ENCODE data around the gene TLR2.
A peak's percentile ranks its signal among the peaks of the same experiment; 100 is the strongest.

TLR2 gene, protein sequence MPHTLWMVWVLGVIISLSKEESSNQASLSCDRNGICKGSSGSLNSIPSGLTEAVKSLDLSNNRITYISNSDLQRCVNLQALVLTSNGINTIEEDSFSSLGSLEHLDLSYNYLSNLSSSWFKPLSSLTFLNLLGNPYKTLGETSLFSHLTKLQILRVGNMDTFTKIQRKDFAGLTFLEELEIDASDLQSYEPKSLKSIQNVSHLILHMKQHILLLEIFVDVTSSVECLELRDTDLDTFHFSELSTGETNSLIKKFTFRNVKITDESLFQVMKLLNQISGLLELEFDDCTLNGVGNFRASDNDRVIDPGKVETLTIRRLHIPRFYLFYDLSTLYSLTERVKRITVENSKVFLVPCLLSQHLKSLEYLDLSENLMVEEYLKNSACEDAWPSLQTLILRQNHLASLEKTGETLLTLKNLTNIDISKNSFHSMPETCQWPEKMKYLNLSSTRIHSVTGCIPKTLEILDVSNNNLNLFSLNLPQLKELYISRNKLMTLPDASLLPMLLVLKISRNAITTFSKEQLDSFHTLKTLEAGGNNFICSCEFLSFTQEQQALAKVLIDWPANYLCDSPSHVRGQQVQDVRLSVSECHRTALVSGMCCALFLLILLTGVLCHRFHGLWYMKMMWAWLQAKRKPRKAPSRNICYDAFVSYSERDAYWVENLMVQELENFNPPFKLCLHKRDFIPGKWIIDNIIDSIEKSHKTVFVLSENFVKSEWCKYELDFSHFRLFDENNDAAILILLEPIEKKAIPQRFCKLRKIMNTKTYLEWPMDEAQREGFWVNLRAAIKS

GRCh38 chr4:153684182-153684970 is at the start of gene TLR2:
TLR2 (plus strand) TSS chr4:153684280; CDS start chr4:153702908, 18,628 bp downstream.
- peak; percentile 45 for DNase-seq

GRCh38 chr4:153634738-153635353 is 49.2 kb upstream of the TLR2 start:
- DNase-seq: peak; percentile 25

DNA sequence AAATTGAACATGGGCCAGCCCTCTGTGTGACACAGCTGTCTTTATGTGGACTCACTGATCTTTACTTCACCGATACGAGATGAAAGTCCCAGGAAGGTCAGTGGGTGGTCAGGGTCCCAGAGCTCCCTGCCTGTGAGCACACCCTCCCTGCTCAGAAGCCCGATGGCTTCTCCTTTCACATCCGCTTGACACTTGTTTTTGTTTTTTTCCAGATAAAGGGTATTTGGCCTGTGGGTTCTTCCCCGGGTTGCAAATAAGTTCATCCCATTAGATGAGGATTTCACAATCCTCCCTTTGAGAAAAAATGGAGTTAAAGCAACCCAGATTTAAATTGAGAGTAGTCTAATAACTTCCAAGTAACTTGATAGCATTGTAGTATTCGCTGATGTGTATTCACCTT is 48.2 kb upstream of the TLR2 start:
- no peak for DNase-seq

DNA sequence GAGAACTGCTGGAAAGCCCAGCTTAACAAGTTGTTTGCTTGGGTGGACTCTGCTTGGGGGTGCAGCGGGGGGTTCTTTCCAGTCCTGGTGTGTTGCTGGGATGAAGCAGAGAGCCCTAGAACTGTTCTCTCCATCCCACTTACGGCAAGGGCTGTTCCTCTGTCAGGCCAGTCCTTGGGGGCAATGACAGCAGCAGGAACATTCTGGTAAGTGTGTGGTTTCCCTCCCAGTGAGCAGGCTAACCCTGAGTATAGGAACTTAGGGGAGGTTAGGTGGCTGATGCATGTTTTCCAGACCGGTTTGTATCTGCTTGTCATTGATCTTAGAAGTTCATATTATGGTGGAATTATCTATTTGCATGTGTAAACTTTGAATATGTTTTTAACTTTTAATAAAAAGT is 46.9 kb upstream of the TLR2 start:
- DNase-seq: no peak

- no peak for DNase-seq
Measured at GRCh38 chr4:153638011-153638410, 46.1 kb upstream of the TLR2 start.

DNA sequence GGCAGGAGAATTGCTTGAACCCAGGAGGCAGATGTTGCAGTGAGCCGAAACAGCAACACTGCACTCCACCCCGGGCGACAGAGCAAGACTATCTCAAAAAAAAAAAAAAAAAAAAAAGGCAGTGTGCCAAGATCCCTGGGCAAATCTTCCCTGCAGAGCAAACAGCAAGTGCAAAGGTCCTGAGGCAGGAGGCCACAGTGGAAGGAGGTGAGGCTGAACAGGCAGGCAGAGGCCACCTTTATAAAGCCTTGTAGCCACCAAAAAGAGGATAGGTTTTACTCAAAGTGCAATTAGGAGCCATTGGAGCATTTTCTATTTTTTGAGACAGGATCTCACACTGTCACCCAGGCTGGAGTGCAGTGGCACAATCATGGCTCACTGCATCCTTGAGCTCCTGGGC is 45.1 kb upstream of the TLR2 start:
- no peak for DNase-seq

- DNase-seq: peak; percentile 53
Measured at GRCh38 chr4:153639833-153640802, 44.0 kb upstream of the TLR2 start.

- no peak for DNase-seq
Measured at GRCh38 chr4:153641532-153641931, 42.5 kb upstream of the TLR2 start.

DNA sequence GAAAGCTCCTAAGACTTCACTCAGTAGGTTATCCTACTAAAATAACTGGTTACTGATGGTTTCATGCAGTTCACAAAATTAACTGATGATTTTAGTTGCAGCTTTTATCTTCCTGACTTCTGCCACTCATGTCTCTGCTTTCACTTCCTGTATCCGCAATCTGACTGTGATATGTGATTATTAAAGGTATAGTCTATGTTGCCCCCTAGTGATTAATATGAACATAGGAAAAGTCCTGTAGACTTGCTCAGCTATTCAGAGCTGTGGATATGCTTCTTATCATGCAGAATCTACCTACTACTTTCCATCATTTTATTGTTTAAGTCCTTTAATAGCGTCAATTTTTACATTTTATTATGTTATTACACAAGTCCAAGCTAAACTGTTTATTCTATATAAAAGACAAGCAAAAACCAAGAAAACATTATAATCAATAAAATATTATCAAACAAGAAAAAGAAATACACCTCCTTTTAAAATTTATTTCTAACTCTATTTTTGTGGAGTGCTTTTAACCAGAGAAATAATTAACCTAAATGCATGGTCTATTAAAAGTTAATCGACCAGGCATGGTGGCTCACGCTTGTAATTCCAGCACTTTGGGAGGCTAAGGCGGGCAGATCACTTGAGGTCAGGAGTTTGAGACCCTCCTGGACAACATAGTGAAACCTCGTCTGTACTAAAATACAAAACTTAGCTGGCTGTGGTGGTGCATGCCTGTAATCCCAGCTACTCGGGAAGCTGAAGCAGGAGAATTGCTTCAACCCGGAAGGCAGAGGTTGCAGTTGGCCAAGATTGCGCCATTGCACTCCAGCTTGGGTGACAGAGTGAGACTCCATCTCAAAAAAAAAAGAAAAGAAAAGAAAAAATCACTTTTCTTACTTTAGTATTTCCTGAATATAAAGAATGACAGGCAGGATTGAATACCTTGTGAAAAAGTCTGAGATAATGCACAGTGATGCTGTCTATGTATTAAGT is 40.4 kb upstream of the TLR2 start:
- peak; percentile 72 for DNase-seq

DNA sequence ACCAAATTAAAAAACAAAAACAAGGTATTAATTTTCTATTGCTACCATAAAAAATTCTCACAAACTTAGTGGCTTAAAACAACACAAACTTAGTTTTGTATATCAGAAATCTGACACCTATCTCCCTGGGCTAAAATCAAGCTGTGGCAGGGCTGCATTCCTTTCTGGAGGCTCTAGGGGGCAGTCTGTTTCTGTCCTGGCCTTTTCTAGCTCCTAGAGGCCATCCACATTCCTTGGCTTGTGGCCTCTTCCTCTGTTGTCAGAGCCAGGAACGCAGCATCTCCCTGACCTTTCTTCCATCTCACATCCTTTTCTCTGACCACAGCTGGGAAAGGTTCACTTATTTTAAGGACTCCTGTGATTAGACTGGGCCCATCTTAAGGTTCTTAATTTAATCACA is 38.9 kb upstream of the TLR2 start:
- peak; percentile 11 for DNase-seq

DNA sequence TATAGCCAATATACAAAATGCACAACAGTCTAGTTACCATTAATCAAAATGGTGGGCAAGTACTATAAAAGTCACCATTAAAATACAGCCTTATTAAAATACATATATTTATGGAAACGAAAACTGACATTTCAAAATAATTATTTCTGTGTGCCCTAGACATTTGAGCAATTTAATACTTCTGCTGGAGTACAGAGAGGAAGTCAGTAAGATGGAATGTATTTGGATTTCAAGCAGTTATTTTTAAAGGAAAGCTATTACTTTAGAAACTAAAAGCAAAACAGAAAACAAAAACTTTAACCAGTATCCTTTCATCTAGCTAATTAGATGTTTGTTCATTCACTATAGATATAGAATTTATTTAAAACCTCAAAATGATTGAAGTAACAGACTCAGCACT is 37.8 kb upstream of the TLR2 start:
- no peak for DNase-seq

- no peak for DNase-seq
Measured at GRCh38 chr4:153646978-153647377, 37.1 kb upstream of the TLR2 start.

DNA sequence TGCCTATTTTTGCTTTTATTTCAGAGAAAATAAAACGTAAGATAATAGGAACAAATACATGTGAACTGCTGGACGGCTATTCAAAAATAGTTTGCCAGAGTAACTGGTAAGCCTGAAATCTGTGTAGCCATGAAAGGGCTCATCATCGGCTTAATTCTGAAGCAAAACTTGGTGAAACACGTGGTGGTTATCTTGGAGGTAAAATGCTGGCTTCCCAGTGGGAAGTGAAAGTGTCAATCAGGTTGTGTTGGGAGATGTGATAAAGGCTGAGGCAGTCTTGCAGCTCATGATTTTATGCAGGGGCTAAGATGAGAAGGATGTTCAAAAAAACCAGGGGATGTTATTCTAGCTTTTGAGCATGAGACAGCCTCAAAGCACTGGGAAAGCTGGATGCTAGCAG is 36.1 kb upstream of the TLR2 start:
- no peak for DNase-seq

DNA sequence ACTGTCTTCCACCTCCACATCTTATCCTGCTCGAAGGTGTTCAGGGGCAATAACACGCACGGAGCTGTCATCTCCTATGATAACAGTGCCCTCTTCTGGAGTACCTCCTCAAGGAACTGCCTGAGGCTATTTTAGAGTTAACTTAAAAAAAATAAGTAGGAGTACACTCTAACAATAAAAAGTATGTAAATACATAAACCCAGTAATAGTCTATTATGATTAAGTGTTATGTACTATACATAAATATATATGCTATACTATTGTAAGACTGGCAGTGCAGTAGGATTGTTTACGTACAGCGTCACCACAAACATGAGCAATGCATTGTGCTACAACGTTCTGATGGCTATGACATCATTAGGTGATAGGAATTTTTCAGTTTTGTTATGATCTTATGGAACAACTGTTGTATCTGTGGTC is 34.5 kb upstream of the TLR2 start:
- peak; percentile 49 for DNase-seq

DNA sequence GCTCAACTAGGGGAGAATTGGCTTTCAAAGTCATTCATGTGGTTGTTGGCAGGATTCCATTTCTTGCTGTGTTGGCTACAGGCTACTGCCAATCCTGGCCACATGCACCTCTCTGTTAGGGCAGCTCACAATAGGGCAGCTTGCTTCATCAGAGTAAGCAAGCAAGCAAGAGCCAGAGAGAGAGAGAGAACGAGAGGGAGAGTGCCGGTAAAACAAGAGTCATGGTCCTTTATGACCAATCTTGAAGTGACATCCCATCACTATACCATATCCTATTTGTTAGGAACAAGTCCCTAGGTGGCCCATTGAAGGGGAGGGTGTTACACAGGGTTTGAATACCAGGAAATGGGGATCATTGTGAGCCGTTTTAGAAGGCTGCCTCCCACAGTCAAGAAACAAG is 33.0 kb upstream of the TLR2 start:
- peak; percentile 65 for DNase-seq

DNA sequence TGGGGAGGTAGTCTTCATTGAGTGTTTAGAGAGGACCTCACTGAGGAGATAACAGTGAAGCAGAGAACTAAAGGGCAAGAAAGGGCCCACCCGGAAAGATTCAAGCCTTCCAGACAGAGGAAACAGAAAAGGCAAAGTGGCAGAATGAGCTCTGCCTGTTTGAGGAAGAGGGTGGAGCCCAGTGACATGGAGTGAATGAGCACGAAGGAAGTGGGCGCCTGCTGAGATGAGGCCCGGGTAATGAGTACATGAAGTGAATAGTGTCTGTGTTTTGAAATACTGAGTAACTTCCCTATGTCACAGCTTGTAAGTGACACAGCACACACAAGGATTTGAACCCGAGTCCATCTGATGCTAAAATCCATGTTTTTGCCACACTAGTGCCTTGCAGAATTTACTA is 32.5 kb upstream of the TLR2 start:
- DNase-seq: peak; percentile 78

GRCh38 chr4:153652051-153652784 is 31.9 kb upstream of the TLR2 start:
- peak; percentile 22 for DNase-seq

- no peak for DNase-seq
Measured at GRCh38 chr4:153655002-153655541, 29.0 kb upstream of the TLR2 start.

DNA sequence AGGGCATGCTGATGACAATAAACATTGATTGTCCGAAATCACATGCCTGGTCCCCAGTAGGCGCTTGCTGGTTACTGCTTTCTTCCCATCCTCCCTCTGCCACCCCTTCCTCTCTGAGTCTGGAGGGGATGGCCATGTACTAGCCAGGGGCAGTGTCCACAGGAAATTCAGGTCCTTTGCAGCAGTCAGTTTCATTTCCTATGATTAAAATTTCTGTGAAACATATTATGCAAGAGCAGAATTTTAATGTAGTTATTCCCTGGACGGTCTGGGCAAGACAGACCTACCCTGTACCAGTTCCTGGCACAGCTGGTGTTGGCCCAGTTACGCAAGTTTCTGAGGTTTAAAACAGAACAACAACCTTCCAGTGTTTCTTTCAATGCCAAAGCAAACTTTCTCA is 28.2 kb upstream of the TLR2 start:
- no peak for DNase-seq

Measured in NCI-H69 (cell line).